HEK293 (cell line): ENCODE results near the gene PRR16.

Experiments
- CTCF ChIP-seq: fragments of 450-650 bp; formaldehyde crosslinking; IDR thresholded peaks from 2 replicates; pipeline ENCODE4 v1.5.1; 2016; ENCODE audit warnings: missing biosample characterization, missing genetic modification characterization
- SP3 ChIP-seq: fragments of 450-650 bp; formaldehyde crosslinking; IDR thresholded peaks from 2 replicates; pipeline ENCODE4 v1.5.1; 2016; ENCODE audit warnings: missing biosample characterization, missing genetic modification characterization
- SP7 ChIP-seq: fragments of 450-650 bp; formaldehyde crosslinking; IDR thresholded peaks from 2 replicates; pipeline ENCODE4 v1.5.1; 2016; ENCODE audit warnings: missing biosample characterization, missing genetic modification characterization
- TCF7L2 ChIP-seq: IDR thresholded peaks from 2 replicates; pipeline ENCODE4 v1.6.1; 2011; ENCODE audit warnings: low read depth, mild to moderate bottlenecking, inconsistent platforms, low read length, moderate library complexity, borderline replicate concordance
- TRIM28 ChIP-seq: IDR thresholded peaks from 2 replicates; pipeline ENCODE4 v1.6.1; 2011; ENCODE audit warnings: low read length, control low read depth, borderline replicate concordance
- ZBTB11 ChIP-seq: fragments of 450-650 bp; formaldehyde crosslinking; conservative IDR thresholded peaks from 2 replicates; pipeline ENCODE4 v1.5.1; 2016; ENCODE audit warnings: low read depth, missing biosample characterization, missing genetic modification characterization
- ZNF513 ChIP-seq: fragments of 450-650 bp; IDR thresholded peaks from 2 replicates; pipeline ENCODE4 v1.5.1; 2018; ENCODE audit warnings: missing biosample characterization, missing genetic modification characterization
- ZNF658 ChIP-seq: fragments of 450-650 bp; formaldehyde crosslinking; IDR thresholded peaks from 2 replicates; pipeline ENCODE4; 2016; ENCODE audit warnings: missing biosample characterization, missing genetic modification characterization
- ZNF747 ChIP-seq: fragments of 450-650 bp; formaldehyde crosslinking; IDR thresholded peaks from 2 replicates; pipeline ENCODE4 v1.5.1; 2016; ENCODE audit warnings: missing biosample characterization, missing genetic modification characterization
- TF ChIP-seq, protein P1 (sequence below): fragments of 450-650 bp; formaldehyde crosslinking; IDR thresholded peaks from 2 replicates; pipeline ENCODE4 v1.5.1; 2016; ENCODE audit warnings: missing biosample characterization, missing genetic modification characterization, low read depth

DNA sequence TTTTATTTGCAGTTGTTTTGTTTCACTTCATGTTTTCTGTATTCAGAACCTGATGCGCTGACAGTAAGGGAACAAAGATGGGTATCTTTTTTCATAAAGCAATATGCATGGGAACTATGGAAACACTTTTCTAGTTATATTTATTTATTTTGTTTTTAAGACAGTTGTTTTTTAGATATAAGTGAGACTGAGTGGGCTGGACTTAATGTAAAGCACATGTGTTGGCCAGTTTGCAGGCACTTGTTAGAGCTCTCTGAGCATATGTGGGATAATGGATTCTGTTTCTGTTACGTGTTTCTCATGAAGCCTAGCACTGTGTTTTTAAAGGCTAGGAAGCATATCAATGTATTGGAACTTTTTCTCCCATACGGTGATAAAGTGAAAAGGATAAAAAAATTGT lies 164.1 kb downstream of the PRR16 start:
- TF ChIP-seq ZNF747 (tag by site-specific recombination) (no peak), ZNF658 (tag by site-specific recombination) (no peak), SP7 (tag by site-specific recombination) (no peak), TCF7L2 (no peak), CTCF (tag by site-specific recombination) (no peak), TRIM28 (no peak), SP3 (tag by site-specific recombination) (no peak), ZBTB11 (tag by site-specific recombination) (no peak), ZNF513 (tag by site-specific recombination) (no peak)
- TF ChIP-seq, protein P1, sequence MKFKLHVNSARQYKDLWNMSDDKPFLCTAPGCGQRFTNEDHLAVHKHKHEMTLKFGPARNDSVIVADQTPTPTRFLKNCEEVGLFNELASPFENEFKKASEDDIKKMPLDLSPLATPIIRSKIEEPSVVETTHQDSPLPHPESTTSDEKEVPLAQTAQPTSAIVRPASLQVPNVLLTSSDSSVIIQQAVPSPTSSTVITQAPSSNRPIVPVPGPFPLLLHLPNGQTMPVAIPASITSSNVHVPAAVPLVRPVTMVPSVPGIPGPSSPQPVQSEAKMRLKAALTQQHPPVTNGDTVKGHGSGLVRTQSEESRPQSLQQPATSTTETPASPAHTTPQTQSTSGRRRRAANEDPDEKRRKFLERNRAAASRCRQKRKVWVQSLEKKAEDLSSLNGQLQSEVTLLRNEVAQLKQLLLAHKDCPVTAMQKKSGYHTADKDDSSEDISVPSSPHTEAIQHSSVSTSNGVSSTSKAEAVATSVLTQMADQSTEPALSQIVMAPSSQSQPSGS (tag by site-specific recombination) = no peak
